Type B pancreatic cell (in vitro differentiated cells): ENCODE measurements around the gene MANBA. TPM values are rescaled to one million over a fixed set of nuclear protein-coding genes. Genes with fewer than 3 reads are reported as not detected.

ENCODE experiments used
- DNase-seq: peaks from one replicate; pipeline ENCODE4 v3.0.0; 2021; ENCODE audit warnings: mixed read lengths; ENCODE audit not compliant: unreplicated experiment; ENCODE audit errors: extremely low spot score
- H3K27ac Mint-ChIP-seq: 2 replicates; pipeline ENCODE4 v1.8.0; 2021; ENCODE audit warnings: mild to moderate bottlenecking, mixed read lengths
- H3K27me3 Mint-ChIP-seq: 2 replicates; pipeline ENCODE4 v1.8.0; 2021; ENCODE audit warnings: mixed read lengths
- H3K36me3 Mint-ChIP-seq: 2 replicates; pipeline ENCODE4 v1.8.0; 2021; ENCODE audit warnings: mixed read lengths
- H3K4me1 Mint-ChIP-seq: one replicate; pipeline ENCODE4 v1.8.0; 2021; ENCODE audit warnings: mixed read lengths; ENCODE audit not compliant: unreplicated experiment
- H3K4me3 Mint-ChIP-seq: 2 replicates; pipeline ENCODE4 v1.8.0; 2021; ENCODE audit warnings: mild to moderate bottlenecking, mixed read lengths
- H3K9me3 Mint-ChIP-seq: 2 replicates; pipeline ENCODE4 v1.8.0; 2021; ENCODE audit warnings: mixed read lengths
- total RNA-seq: library from RNA; stranded (reverse); gene quantifications from 2 replicates; pipeline ENCODE4 v1.2.1, GENCODE V29; 2021; ENCODE audit warnings: low replicate concordance
- TF ChIP-seq, protein P1 (sequence below): fragments of 200-600 bp; sonication (generic); conservative IDR thresholded peaks from 2 replicates; pipeline ENCODE4 v1.5.0; 2021; ENCODE audit warnings: antibody characterized with exemption, mild to moderate bottlenecking

MANBA gene
- total RNA-seq, 1 donor from 2014 or later: 32.4 TPM

GRCh38 chr4:102685768-102686167, 75.0 kb downstream of the MANBA start:
- Mint-ChIP-seq H3K27me3 (no peaks in the 10 kb centered on the region), H3K9me3 (no peaks in the 10 kb centered on the region), H3K4me3 (no peak overlapping the region), H3K27ac (no peak overlapping the region), H3K36me3 (peaks cover 3% of the 10 kb centered on the region), H3K4me1 (no peaks in the 10 kb centered on the region)
- no peak for DNase-seq
- TF ChIP-seq, protein P1, sequence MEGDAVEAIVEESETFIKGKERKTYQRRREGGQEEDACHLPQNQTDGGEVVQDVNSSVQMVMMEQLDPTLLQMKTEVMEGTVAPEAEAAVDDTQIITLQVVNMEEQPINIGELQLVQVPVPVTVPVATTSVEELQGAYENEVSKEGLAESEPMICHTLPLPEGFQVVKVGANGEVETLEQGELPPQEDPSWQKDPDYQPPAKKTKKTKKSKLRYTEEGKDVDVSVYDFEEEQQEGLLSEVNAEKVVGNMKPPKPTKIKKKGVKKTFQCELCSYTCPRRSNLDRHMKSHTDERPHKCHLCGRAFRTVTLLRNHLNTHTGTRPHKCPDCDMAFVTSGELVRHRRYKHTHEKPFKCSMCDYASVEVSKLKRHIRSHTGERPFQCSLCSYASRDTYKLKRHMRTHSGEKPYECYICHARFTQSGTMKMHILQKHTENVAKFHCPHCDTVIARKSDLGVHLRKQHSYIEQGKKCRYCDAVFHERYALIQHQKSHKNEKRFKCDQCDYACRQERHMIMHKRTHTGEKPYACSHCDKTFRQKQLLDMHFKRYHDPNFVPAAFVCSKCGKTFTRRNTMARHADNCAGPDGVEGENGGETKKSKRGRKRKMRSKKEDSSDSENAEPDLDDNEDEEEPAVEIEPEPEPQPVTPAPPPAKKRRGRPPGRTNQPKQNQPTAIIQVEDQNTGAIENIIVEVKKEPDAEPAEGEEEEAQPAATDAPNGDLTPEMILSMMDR: no peak

GRCh38 chr4:102684610-102685052, 76.1 kb downstream of the MANBA start:
- no peak for DNase-seq
- TF ChIP-seq, protein P1: no peak
- Mint-ChIP-seq H3K9me3 (no peaks in the 10 kb centered on the region), H3K27me3 (no peaks in the 10 kb centered on the region), H3K36me3 (peaks cover under 1% of the 10 kb centered on the region), H3K4me1 (no peaks in the 10 kb centered on the region), H3K4me3 (no peak overlapping the region), H3K27ac (no peak overlapping the region)

GRCh38 chr4:102683881-102684609, 76.7 kb downstream of the MANBA start:
- no peaks in the 10 kb centered on the region for H3K27me3 Mint-ChIP-seq
- peaks cover 2% of the 10 kb centered on the region for H3K4me1 Mint-ChIP-seq
- H3K4me3 Mint-ChIP-seq: no peak overlapping the region
- no peaks in the 10 kb centered on the region for H3K9me3 Mint-ChIP-seq
- no peak overlapping the region for H3K27ac Mint-ChIP-seq
- TF ChIP-seq, protein P1: no peak
- H3K36me3 Mint-ChIP-seq: no peaks in the 10 kb centered on the region
- no peak for DNase-seq

DNA sequence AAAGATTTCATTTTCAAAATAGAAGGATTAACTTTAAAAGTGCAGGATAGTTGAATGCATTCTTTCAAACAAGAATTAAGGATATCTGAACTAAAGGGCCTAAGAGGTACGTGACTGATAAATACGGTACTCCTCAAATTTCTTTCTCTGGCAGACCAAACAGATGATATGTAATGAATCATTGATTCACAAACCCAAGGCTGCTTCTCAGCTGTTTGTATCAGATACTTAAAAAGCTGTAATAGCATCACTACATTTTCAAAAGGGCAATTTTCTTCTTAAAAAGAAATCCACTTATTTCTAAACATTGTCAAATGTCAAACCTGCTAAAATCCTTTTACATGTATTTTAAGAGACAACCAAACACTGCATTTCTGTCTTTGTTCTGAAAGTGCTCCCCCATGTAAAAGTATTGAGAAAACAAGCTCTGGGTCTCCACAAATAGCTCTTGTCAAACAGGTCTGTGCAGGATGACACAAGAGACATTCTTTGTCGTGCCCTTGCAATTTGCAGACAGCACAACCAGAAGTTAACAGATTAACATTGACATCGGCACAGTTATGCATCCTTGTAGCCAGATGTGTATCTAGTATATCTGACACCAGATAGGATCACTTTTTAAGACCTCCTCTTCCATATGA, 82.0 kb downstream of the MANBA start:
- peaks cover 11% of the 10 kb centered on the region for H3K4me1 Mint-ChIP-seq
- no peak overlapping the region for H3K4me3 Mint-ChIP-seq
- peak overlapping the region; percentile 69 for H3K27ac Mint-ChIP-seq
- H3K9me3 Mint-ChIP-seq: no peaks in the 10 kb centered on the region
- H3K36me3 Mint-ChIP-seq: no peaks in the 10 kb centered on the region
- H3K27me3 Mint-ChIP-seq: no peaks in the 10 kb centered on the region
- DNase-seq: no peak
- TF ChIP-seq, protein P1: no peak

DNA sequence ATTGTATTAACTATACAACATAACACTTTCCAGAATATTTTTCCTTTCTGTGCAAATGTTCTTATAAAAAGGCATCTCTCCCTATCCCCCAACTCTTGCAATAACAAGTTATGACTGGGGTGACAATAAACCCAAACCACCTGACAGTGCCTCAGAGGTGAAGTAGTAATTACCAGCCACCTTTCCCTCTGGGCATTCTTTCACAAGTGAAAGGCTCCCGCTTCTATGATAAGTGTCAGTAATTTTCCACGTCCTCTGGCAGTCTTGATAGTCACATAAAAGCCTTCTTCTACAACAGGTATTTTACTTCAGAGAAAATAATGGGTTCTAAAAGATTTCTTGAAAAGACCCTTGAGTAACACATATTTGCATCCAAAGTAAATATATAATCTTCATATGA, 82.7 kb downstream of the MANBA start:
- no peaks in the 10 kb centered on the region for H3K36me3 Mint-ChIP-seq
- no peaks in the 10 kb centered on the region for H3K27me3 Mint-ChIP-seq
- H3K27ac Mint-ChIP-seq: no peak overlapping the region
- no peak overlapping the region for H3K4me3 Mint-ChIP-seq
- TF ChIP-seq, protein P1: no peak
- no peak for DNase-seq
- no peaks in the 10 kb centered on the region for H3K9me3 Mint-ChIP-seq
- peaks cover 11% of the 10 kb centered on the region for H3K4me1 Mint-ChIP-seq
